Stimulated activated CD8-positive, alpha-beta memory T cell treated with anti-CD3 and anti-CD28 coated beads, Interleukin-15, amount 100 ng/mL, for 48 hours (primary cell): ENCODE data around the gene CXCL12.

Experiments used
- DNase-seq, 2 donors: peaks; one replicate each; pipeline ENCODE4 v3.0.0-alpha.2; 2020; ENCODE audit warnings: low read depth in 2 of 2

The CXCL12 gene

GRCh38 chr10:44385026-44385695 is at the start of gene CXCL12:
TSS of gene CXCL12 (minus strand) at chr10:44385097. CDS start at chr10:44385005, 92 bp downstream.
- DNase-seq: no peak

GRCh38 chr10:44427479-44427878 is 42.6 kb upstream of the CXCL12 start:
- DNase-seq: no peak

- DNase-seq: no peak
Observed at GRCh38 chr10:44427037-44427436, 42.1 kb upstream of the CXCL12 start.

- no peak for DNase-seq
Observed at GRCh38 chr10:44426247-44427034, 41.5 kb upstream of the CXCL12 start.

GRCh38 chr10:44425466-44425865 is 40.6 kb upstream of the CXCL12 start:
- no peak for DNase-seq

GRCh38 chr10:44424957-44425356 is 40.1 kb upstream of the CXCL12 start:
- no peak for DNase-seq

GRCh38 chr10:44424298-44424697 is 39.4 kb upstream of the CXCL12 start:
- no peak for DNase-seq

GRCh38 chr10:44422570-44423101 is 37.7 kb upstream of the CXCL12 start:
- no peak for DNase-seq

GRCh38 chr10:44422153-44422552 is 37.3 kb upstream of the CXCL12 start:
- no peak for DNase-seq

GRCh38 chr10:44419790-44420549 is 35.1 kb upstream of the CXCL12 start:
- no peak for DNase-seq

- DNase-seq: no peak
Observed at GRCh38 chr10:44418637-44419036, 33.7 kb upstream of the CXCL12 start.

- no peak for DNase-seq
Observed at GRCh38 chr10:44417761-44418160, 32.9 kb upstream of the CXCL12 start.

- DNase-seq: no peak
Observed at GRCh38 chr10:44416936-44417335, 32.0 kb upstream of the CXCL12 start.

GRCh38 chr10:44416021-44416771 is 31.3 kb upstream of the CXCL12 start:
- DNase-seq: no peak

GRCh38 chr10:44415121-44415520 is 30.2 kb upstream of the CXCL12 start:
- no peak for DNase-seq

GRCh38 chr10:44413416-44413815 is 28.5 kb upstream of the CXCL12 start:
- DNase-seq: no peak

- no peak for DNase-seq
Observed at GRCh38 chr10:44411251-44411650, 26.4 kb upstream of the CXCL12 start.

- DNase-seq: no peak
Observed at GRCh38 chr10:44404741-44405437, 20.0 kb upstream of the CXCL12 start.

- no peak for DNase-seq
Observed at GRCh38 chr10:44402465-44403195, 17.7 kb upstream of the CXCL12 start.

- DNase-seq: no peak
Observed at GRCh38 chr10:44400541-44400940, 15.6 kb upstream of the CXCL12 start.
